NCI-H1436 treated with DMSO at 0.1 percent for 48 hours (cell line): Measurements from ENCODE around the gene FMC1.
A peak's percentile ranks its signal among the peaks of the same experiment; 100 is the strongest.
"Not testable (repeated sequence)": the region's sequence is repeated elsewhere in the genome, so short reads cannot be mapped to it uniquely, and the experiment has no call there.

Source experiments
- DNase-seq: peaks from one replicate; lab custom pipeline; 2025; lab: John Stamatoyannopoulos, UW

The FMC1 gene

GRCh38 chr7:139340037-139340807 is 915 bp upstream of the FMC1 start:
- DNase-seq = peak; percentile 98

GRCh38 chr7:139340808-139341057 is 404 bp upstream of the FMC1 start:
- DNase-seq = no peak

GRCh38 chr7:139341776-139342226 is 664 bp downstream of the FMC1 start:
- peak; percentile 53 for DNase-seq

GRCh38 chr7:139345042-139345441 is 3.9 kb downstream of the FMC1 start:
- DNase-seq = no peak

- no peak for DNase-seq
Observed at GRCh38 chr7:139351027-139351426, 9.9 kb downstream of the FMC1 start.

- no peak for DNase-seq
Observed at GRCh38 chr7:139354729-139355128, 13.6 kb downstream of the FMC1 start.

- no peak for DNase-seq
Observed at GRCh38 chr7:139355320-139355719, 14.2 kb downstream of the FMC1 start.

- DNase-seq = not testable (repeated sequence)
Observed at GRCh38 chr7:139357729-139358506, 16.8 kb downstream of the FMC1 start.

GRCh38 chr7:139358541-139359365 is 17.6 kb downstream of the FMC1 start:
- DNase-seq = no peak

GRCh38 chr7:139359366-139360209 is 18.5 kb downstream of the FMC1 start, which contains the start of gene LUC7L2:
TSS of gene LUC7L2 (plus strand) at chr7:139359894. CDS start at chr7:139360262, 368 bp downstream.
- peak; percentile 91 for DNase-seq

GRCh38 chr7:139360210-139360947 is 19.2 kb downstream of the FMC1 start:
- DNase-seq = peak; percentile 83

- DNase-seq = no peak
Observed at GRCh38 chr7:139360948-139361307, 19.8 kb downstream of the FMC1 start.

- no peak for DNase-seq
Observed at GRCh38 chr7:139361523-139361922, 20.4 kb downstream of the FMC1 start.

- DNase-seq = no peak
Observed at GRCh38 chr7:139362302-139362701, 21.2 kb downstream of the FMC1 start.

- no peak for DNase-seq
Observed at GRCh38 chr7:139362981-139363380, 21.8 kb downstream of the FMC1 start.

- DNase-seq = no peak
Observed at GRCh38 chr7:139365336-139365735, 24.2 kb downstream of the FMC1 start.

- DNase-seq = no peak
Observed at GRCh38 chr7:139366400-139366799, 25.3 kb downstream of the FMC1 start.

- no peak for DNase-seq
Observed at GRCh38 chr7:139367438-139368155, 26.5 kb downstream of the FMC1 start.

- no peak for DNase-seq
Observed at GRCh38 chr7:139370301-139370942, 29.3 kb downstream of the FMC1 start.

- no peak for DNase-seq
Observed at GRCh38 chr7:139370943-139371313, 29.8 kb downstream of the FMC1 start.
